Measurements from ENCODE around the gene NPRL2.

Gene NPRL2

DNA sequence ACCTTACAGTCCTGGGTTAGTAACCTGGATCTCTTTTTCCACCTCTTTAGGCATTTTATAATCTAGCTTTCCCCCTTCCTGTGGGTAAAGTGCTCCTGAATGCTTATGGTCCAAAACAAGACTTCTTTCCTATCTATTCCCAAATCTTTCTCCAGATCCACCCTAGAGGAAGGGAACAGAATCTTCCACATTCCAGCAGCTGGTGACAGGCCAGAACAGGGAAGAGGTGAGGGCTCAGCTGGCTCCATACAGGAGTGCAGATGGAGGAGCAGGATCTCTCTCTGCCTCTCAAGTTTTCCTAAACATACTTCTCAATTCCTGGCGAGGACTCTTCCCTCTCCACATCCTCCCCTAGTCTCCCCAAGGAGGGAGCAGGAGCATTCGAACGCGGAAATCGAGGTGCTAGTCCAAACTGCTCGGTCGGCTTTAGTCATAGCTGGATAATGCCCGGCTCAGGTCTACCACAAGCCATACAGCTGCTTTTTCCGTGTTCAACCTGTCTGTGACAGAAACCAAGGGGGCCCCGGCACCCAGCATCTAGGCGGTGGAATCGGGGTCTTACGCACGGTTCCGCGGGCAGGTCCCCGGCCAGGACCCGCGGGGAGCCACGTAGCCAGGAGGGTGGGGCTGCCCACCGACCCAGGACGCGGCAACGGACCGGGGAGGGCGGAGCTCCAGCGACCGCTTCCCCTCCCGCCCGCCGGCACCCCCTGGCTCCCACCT, 14.0 kb downstream of the NPRL2 start:
- Histone ChIP-seq H2AFZ (ENCODE audit: low read length) (no peak overlapping the region), H3K27me3 (ENCODE audit: insufficient read depth, low read length) (no peaks in the 10 kb centered on the region), H3K9me2 (ENCODE audit: low read depth, low read length) (no peaks in the 10 kb centered on the region), H3K4me1 (ENCODE audit: insufficient read depth, low read length, severe bottlenecking) (peaks cover 68% of the 10 kb centered on the region), H3F3A (ENCODE audit: insufficient read depth, low read length) (0 out of 2 replicates have a peak, but pooled peaks cover 5% of the 10 kb centered on the region), H3K36me3 (ENCODE audit: insufficient read depth, low read length) (peaks cover 26% of the 10 kb centered on the region), H3K79me2 (ENCODE audit: insufficient read depth, low read length) (peaks cover 32% of the 10 kb centered on the region), H3K9me3 (ENCODE audit: low read length) (no peaks in the 10 kb centered on the region), H3K9ac (ENCODE audit: low read length) (peak overlapping the region; percentile 96), H3K4me2 (ENCODE audit: low read length) (peak overlapping the region; percentile 86), H3K4me3 (ENCODE audit: low read depth, low read length, poor library complexity, severe bottlenecking) (peak overlapping the region; percentile 88), H3K27ac (ENCODE audit: low read depth, low read length, poor library complexity, severe bottlenecking) (peak overlapping the region; percentile 75), H4K20me1 (ENCODE audit: insufficient read depth, low read length) (no peaks in the 10 kb centered on the region)
- TF ChIP-seq, protein P1, sequence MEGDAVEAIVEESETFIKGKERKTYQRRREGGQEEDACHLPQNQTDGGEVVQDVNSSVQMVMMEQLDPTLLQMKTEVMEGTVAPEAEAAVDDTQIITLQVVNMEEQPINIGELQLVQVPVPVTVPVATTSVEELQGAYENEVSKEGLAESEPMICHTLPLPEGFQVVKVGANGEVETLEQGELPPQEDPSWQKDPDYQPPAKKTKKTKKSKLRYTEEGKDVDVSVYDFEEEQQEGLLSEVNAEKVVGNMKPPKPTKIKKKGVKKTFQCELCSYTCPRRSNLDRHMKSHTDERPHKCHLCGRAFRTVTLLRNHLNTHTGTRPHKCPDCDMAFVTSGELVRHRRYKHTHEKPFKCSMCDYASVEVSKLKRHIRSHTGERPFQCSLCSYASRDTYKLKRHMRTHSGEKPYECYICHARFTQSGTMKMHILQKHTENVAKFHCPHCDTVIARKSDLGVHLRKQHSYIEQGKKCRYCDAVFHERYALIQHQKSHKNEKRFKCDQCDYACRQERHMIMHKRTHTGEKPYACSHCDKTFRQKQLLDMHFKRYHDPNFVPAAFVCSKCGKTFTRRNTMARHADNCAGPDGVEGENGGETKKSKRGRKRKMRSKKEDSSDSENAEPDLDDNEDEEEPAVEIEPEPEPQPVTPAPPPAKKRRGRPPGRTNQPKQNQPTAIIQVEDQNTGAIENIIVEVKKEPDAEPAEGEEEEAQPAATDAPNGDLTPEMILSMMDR (IDR thresholded peaks at IDR 0.05; ENCODE audit: low read length), result no peak
- TF ChIP-seq EZH2 (IDR thresholded peaks at IDR 0.05; ENCODE audit: borderline replicate concordance, low read length), result no peak

DNA sequence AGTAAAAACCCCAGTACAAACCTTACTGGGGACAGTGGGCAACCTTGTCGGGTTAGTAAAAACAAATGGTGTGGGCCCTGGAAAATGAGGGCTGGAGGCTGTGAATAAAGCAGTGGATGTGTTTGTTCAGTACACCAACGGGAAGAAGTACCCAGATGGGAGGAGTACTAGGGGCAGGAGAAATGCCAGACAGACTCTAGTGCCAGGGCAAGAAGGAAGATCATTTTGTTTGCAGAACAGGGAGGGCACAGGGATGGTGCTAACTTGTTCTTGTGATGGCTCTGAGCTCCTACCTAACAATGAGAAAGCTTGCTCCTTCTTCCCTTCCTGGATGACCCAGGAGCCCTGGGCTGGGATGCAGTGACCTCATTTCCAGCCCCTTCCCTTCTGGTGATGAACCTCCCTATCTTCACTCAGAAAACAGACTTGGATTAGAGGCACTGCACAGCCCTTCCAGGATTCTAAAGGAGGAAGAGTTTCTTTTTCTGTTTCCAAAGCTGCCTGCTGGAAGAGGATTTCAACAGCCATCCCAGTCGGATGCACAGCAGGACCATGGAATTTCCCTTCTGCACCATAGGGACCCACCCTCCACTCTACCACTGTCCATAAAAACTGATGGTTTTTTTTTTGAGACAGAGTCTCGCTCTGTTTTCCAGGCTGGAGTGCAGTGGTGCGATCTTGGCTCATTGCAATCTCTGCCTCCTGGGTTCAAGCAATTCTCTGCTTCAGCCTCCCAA, 16.1 kb downstream of the NPRL2 start:
- peak overlapping the region; percentile 36; the same call in 1 of the 2 replicates for H3K9ac ChIP-seq (ENCODE audit: low read length)
- peaks cover 47% of the 10 kb centered on the region for H3K36me3 ChIP-seq (ENCODE audit: insufficient read depth, low read length)
- no peak for TF ChIP-seq EZH2 (IDR thresholded peaks at IDR 0.05; ENCODE audit: borderline replicate concordance, low read length)
- TF ChIP-seq, protein P1 (IDR thresholded peaks at IDR 0.05; ENCODE audit: low read length), result no peak
- H4K20me1 ChIP-seq (ENCODE audit: insufficient read depth, low read length), result no peaks in the 10 kb centered on the region
- peaks cover 50% of the 10 kb centered on the region for H3K4me1 ChIP-seq (ENCODE audit: insufficient read depth, low read length, severe bottlenecking)
- H2AFZ ChIP-seq (ENCODE audit: low read length), result no peak overlapping the region
- no peaks in the 10 kb centered on the region for H3K9me3 ChIP-seq (ENCODE audit: low read length)
- peak overlapping the region; percentile 55 for H3K4me2 ChIP-seq (ENCODE audit: low read length)
- no peaks in the 10 kb centered on the region for H3K27me3 ChIP-seq (ENCODE audit: insufficient read depth, low read length)
- H3K4me3 ChIP-seq (ENCODE audit: low read depth, low read length, poor library complexity, severe bottlenecking), result no peak overlapping the region
- 0 out of 2 replicates have a peak, but pooled peaks cover 5% of the 10 kb centered on the region for H3F3A ChIP-seq (ENCODE audit: insufficient read depth, low read length)
- no peaks in the 10 kb centered on the region for H3K9me2 ChIP-seq (ENCODE audit: low read depth, low read length)
- peak overlapping the region; percentile 19 for H3K27ac ChIP-seq (ENCODE audit: low read depth, low read length, poor library complexity, severe bottlenecking)
- peaks cover 32% of the 10 kb centered on the region for H3K79me2 ChIP-seq (ENCODE audit: insufficient read depth, low read length)

DNA sequence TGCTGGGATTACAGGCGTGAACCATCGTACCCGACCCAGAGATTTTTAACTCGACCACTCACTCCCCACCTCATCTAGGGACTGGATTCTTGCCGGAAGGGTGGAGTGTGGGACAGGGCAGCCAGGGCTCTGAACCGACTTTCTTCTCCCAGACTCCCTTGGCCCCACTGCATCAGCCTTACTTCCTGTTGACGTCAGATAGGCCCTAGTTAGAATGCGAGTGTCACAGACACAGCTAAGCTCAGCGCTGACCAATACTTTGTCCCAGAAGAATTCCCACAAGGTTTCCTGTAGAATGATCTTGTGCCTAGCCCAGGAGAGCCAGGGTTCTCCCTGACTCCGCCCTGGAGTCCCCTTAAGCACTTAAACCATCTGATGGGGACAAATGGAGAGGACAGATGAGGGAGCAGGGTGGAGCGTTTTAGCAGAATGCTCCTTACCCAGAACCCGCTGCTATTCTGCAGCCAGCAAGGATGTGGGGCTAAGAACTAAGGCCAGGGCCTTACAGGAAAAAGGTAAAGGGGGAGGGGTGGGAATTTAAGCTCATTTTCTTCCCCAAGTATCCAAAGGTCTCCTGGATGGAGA, 16.7 kb downstream of the NPRL2 start:
- Histone ChIP-seq H3K4me3 (ENCODE audit: low read depth, low read length, poor library complexity, severe bottlenecking) (no peak overlapping the region), H3K27me3 (ENCODE audit: insufficient read depth, low read length) (no peaks in the 10 kb centered on the region), H3F3A (ENCODE audit: insufficient read depth, low read length) (0 out of 2 replicates have a peak, but pooled peaks cover 3% of the 10 kb centered on the region), H2AFZ (ENCODE audit: low read length) (no peak overlapping the region), H3K27ac (ENCODE audit: low read depth, low read length, poor library complexity, severe bottlenecking) (peak overlapping the region; percentile 19), H4K20me1 (ENCODE audit: insufficient read depth, low read length) (no peaks in the 10 kb centered on the region), H3K4me1 (ENCODE audit: insufficient read depth, low read length, severe bottlenecking) (peaks cover 46% of the 10 kb centered on the region), H3K9me3 (ENCODE audit: low read length) (no peaks in the 10 kb centered on the region), H3K9me2 (ENCODE audit: low read depth, low read length) (no peaks in the 10 kb centered on the region), H3K79me2 (ENCODE audit: insufficient read depth, low read length) (peaks cover 32% of the 10 kb centered on the region), H3K36me3 (ENCODE audit: insufficient read depth, low read length) (peaks cover 50% of the 10 kb centered on the region), H3K9ac (ENCODE audit: low read length) (peak overlapping the region; percentile 36; the same call in 1 of the 2 replicates), H3K4me2 (ENCODE audit: low read length) (peak overlapping the region; percentile 55)
- TF ChIP-seq, protein P1 (IDR thresholded peaks at IDR 0.05; ENCODE audit: low read length), result no peak
- TF ChIP-seq EZH2 (IDR thresholded peaks at IDR 0.05; ENCODE audit: borderline replicate concordance, low read length), result no peak

Data from OCI-LY1 (cell line).